RWPE1 (cell line): ENCODE data around the gene ADAMTS2.

ENCODE experiments used
- CTCF ChIA-PET: fragments of 350-600 bp; sonication (Branson Sonifier 250); formaldehyde crosslinking; extraction: SDS; loops from one replicate; lab custom pipeline; 2021; lab: Yijun Ruan, JAX
- POLR2A ChIA-PET: fragments of 400-600 bp; formaldehyde crosslinking; extraction: SDS; loops from one replicate; lab custom pipeline; 2020; ENCODE audit warnings: antibody characterized with exemption; ENCODE audit not compliant: low non-redundant PET; lab: Yijun Ruan, JAX
- DNase-seq: peaks from one replicate; pipeline ENCODE4 v3.0.0; 2012; ENCODE audit warnings: low spot score
- H3K27ac ChIP-seq: fragments of 450-650 bp; 2 replicates; pipeline ENCODE4 v1.5.1; 2017
- CTCF ChIP-seq: fragments of 450-650 bp; conservative IDR thresholded peaks from 2 replicates; pipeline ENCODE4 v1.5.1; 2017; ENCODE audit warnings: low read depth, mild to moderate bottlenecking

The ADAMTS2 gene

DNA sequence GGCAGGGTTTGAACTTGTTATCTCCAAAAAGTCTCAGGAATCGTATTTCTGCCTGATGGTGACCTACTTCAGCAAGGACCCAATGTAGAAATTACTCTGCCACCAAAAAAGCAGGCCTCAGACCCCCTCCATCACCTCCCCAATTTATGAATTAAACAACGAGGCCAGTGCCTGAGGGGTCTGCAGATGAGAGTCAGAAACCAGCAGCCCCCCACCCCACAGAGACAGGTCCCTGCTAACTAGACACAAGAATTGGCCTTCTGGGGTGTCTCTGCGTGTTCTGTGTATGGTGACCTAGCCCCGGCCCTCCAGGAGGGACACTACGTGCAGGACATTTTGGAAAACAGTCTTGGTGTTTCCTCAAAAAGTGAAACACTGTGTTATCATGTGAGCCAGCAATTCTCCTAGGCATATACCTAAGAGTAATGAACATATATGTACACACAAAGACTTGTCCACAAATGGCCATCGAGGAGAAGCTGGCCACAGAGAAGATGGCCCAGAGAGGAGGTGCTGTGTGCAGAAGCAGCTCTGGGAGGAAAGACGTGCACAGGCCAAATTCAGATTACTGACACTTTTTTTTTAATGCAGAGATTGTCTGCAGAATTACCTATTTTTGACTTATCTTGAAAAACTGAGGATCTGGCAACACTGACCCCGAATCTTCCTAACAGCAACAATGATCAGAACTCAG is 93.8 kb downstream of the ADAMTS2 start:
- POLR2A ChIA-PET: no interaction called here
- no peak for TF ChIP-seq CTCF
- H3K27ac ChIP-seq: no peak overlapping the region
- DNase-seq: no peak
- CTCF ChIA-PET: no interaction called here

DNA sequence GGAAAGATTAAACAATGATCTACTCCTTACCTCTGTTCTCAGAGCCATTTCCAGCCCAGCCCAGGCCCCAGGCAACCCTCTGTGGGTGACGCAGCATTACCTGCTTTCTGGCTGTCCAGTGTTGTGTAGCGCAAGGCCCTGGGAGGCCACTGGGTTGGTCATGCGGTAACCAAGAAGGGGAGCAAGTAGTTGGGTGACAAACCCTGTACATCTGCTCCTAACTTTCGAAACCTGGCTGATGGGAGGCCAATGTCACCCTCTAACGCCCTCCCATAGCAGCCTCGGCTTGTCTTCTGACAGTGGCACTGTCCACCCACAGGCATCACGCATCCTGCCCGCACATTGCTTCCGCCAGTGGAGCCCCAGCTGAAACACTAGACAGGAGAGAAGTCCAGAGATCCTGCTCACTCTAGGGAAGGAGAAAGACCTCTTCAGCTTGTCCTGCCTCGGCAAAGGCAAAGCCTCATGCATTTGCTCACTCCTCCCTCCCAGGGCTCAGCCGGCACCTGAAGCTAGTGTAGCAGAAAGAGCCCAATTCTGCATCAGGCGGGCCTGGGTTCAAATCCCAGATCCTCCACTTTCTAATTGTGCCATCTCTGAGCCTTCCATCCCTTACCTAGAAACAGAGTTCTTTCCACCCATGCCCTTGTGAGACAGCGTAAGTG is 94.6 kb downstream of the ADAMTS2 start:
- CTCF ChIA-PET: no interaction called here
- no peak overlapping the region for H3K27ac ChIP-seq
- no peak for DNase-seq
- POLR2A ChIA-PET: no interaction called here
- no peak for TF ChIP-seq CTCF

DNA sequence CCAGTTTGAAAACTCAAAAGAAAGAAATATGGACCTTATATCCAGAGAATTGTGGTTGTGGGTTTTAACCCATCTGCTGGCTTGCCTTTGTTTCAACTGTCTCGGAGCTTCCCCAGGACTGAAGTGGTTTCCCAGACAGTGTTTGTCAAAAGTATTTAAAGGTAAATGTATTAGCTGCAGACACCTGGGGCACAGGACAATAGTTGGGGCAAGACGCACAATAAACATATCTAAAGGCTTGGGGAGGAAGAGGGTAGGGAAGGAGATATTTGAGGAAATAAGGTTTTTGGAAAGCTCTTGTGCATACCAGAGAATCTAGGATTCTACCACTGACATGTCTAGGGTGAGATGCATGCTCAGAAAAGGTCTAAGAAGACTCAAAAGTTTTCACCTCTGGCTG is 99.0 kb downstream of the ADAMTS2 start:
- no peak for TF ChIP-seq CTCF
- POLR2A ChIA-PET: no interaction called here
- H3K27ac ChIP-seq: no peak overlapping the region
- CTCF ChIA-PET: interaction anchor here (0.6 to 1.1 kb wide), 3 partner anchors 17 to 79 kb away, joined by 3 to 6 read pairs (median 3); no protein-coding TSS in a partner anchor
- no peak for DNase-seq

DNA sequence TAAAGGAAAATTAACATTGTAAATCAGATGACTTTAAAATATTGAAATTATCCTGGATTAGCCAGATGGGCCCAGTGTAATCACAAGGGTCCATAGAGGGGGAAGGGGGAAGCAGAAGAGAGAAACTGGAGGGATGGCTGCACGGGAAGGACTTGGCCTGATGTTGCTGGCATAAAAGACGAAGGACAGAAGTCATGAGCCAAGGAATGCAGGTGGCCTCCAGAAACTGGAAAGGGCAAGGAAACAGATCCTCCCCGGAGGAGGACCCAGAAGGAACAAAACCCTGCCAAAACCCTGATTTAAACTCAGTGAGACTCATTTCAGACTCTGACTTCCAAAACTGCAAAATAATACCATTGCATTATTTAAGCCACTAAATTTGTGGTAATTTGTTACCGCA is 100.2 kb downstream of the ADAMTS2 start:
- TF ChIP-seq CTCF: no peak
- POLR2A ChIA-PET: no interaction called here
- CTCF ChIA-PET: no interaction called here
- H3K27ac ChIP-seq: no peak overlapping the region
- DNase-seq: no peak

GRCh38 chr5:179244044-179244443 is 101.2 kb downstream of the ADAMTS2 start:
- TF ChIP-seq CTCF: no peak
- CTCF ChIA-PET: no interaction called here
- POLR2A ChIA-PET: no interaction called here
- no peak for DNase-seq
- H3K27ac ChIP-seq: no peak overlapping the region

DNA sequence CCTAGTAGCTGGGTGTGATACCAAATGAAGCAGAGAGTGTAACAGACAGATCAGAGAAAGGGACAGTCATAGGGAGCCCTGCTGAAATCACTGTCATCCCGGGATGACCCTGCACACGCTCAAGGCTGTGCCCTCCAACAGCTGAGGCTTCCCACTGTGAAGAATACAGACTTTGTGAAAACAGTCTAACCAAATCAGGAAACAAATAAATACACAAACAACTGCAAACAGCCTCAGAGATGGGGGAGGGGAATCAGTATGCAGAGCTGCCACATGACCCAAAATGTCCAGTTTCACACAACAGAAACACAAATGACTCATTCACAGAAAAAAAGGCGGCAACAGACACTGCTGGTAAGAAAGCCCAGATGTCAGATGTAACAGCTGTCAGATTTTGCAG is 101.9 kb downstream of the ADAMTS2 start:
- H3K27ac ChIP-seq: no peak overlapping the region
- ChIA-PET CTCF (interaction anchor here (0.7 to 0.8 kb wide), 2 partner anchors 18 to 93 kb away, joined by 4 read pairs; no protein-coding TSS in a partner anchor), POLR2A (no interaction called here)
- no peak for DNase-seq
- TF ChIP-seq CTCF: no peak
